NCI-H774 (cell line): ENCODE results near the gene SLC30A7.

Experiments
- DNase-seq: peaks from one replicate; lab custom pipeline; 2025; lab: John Stamatoyannopoulos, UW

SLC30A7 gene

GRCh38 chr1:101027194-101027772 lies 131.4 kb downstream of the SLC30A7 start:
- no peak for DNase-seq

- DNase-seq = no peak
Measured at GRCh38 chr1:101028466-101028865, 132.6 kb downstream of the SLC30A7 start.

GRCh38 chr1:101029184-101029583 lies 133.3 kb downstream of the SLC30A7 start:
- no peak for DNase-seq

- DNase-seq = no peak
Measured at GRCh38 chr1:101030881-101031280, 135.0 kb downstream of the SLC30A7 start.
